ENCODE measurements around the gene POLR2J2.
"Not testable (repeated sequence)": the region's sequence is repeated elsewhere in the genome, so short reads cannot be mapped to it uniquely, and the experiment has no call there.

POLR2J2 gene

GRCh38 chr7:102694008-102694407 lies 22.5 kb upstream of the POLR2J2 start:
- not testable (repeated sequence) for H3K27me3 ChIP-seq (ENCODE audit: control insufficient read depth in 1 of 2, insufficient read depth in 2 of 2, low read length in 2 of 2); H3K9me3 ChIP-seq (ENCODE audit: low read length); H3K4me3 ChIP-seq (ENCODE audit: low read depth in 1 of 2, low read length in 2 of 2); H3K9ac ChIP-seq (ENCODE audit: low read length); H3K36me3 ChIP-seq (ENCODE audit: insufficient read depth, low read length); H3K4me1 ChIP-seq (ENCODE audit: insufficient read depth, low read length); H3K27ac ChIP-seq (ENCODE audit: low read depth, low read length)

- not testable (repeated sequence) for H3K4me1 ChIP-seq (ENCODE audit: insufficient read depth, low read length); H3K9ac ChIP-seq (ENCODE audit: low read length)
These were observed 19.1 kb upstream of the POLR2J2 start for GRCh38 chr7:102690602-102691001.

GRCh38 chr7:102689436-102690282 lies 18.2 kb upstream of the POLR2J2 start:
- H3K27ac ChIP-seq (ENCODE audit: low read depth, low read length); H3K4me3 ChIP-seq (ENCODE audit: low read depth in 1 of 2, low read length in 2 of 2); H3K27me3 ChIP-seq (ENCODE audit: control insufficient read depth in 1 of 2, insufficient read depth in 2 of 2, low read length in 2 of 2); H3K9ac ChIP-seq (ENCODE audit: low read length); H3K9me3 ChIP-seq (ENCODE audit: low read length); H3K4me1 ChIP-seq (ENCODE audit: insufficient read depth, low read length); H3K36me3 ChIP-seq (ENCODE audit: insufficient read depth, low read length): not testable (repeated sequence)

More at GRCh38 chr7:102690602-102691001, 19.1 kb upstream of the POLR2J2 start:
- H3K36me3 ChIP-seq (ENCODE audit: insufficient read depth, low read length); H3K4me3 ChIP-seq (ENCODE audit: low read depth in 1 of 2, low read length in 2 of 2); H3K27ac ChIP-seq (ENCODE audit: low read depth, low read length); H3K9me3 ChIP-seq (ENCODE audit: low read length); H3K27me3 ChIP-seq (ENCODE audit: control insufficient read depth in 1 of 2, insufficient read depth in 2 of 2, low read length in 2 of 2): not testable (repeated sequence)

- H3K27ac ChIP-seq (ENCODE audit: low read depth, low read length); H3K9ac ChIP-seq (ENCODE audit: low read length); H3K4me1 ChIP-seq (ENCODE audit: insufficient read depth, low read length); H3K4me3 ChIP-seq (ENCODE audit: low read depth in 1 of 2, low read length in 2 of 2); H3K36me3 ChIP-seq (ENCODE audit: insufficient read depth, low read length); H3K27me3 ChIP-seq (ENCODE audit: control insufficient read depth in 1 of 2, insufficient read depth in 2 of 2, low read length in 2 of 2); H3K9me3 ChIP-seq (ENCODE audit: low read length): not testable (repeated sequence)
These were observed 17.0 kb upstream of the POLR2J2 start for GRCh38 chr7:102688299-102689036.

- not testable (repeated sequence) for H3K27me3 ChIP-seq (ENCODE audit: control insufficient read depth in 1 of 2, insufficient read depth in 2 of 2, low read length in 2 of 2); H3K27ac ChIP-seq (ENCODE audit: low read depth, low read length); H3K4me3 ChIP-seq (ENCODE audit: low read depth in 1 of 2, low read length in 2 of 2); H3K9me3 ChIP-seq (ENCODE audit: low read length); H3K4me1 ChIP-seq (ENCODE audit: insufficient read depth, low read length); H3K9ac ChIP-seq (ENCODE audit: low read length); H3K36me3 ChIP-seq (ENCODE audit: insufficient read depth, low read length)
These were observed 11.1 kb upstream of the POLR2J2 start for GRCh38 chr7:102682560-102682959.

- H3K9me3 ChIP-seq (ENCODE audit: low read length); H3K27me3 ChIP-seq (ENCODE audit: control insufficient read depth in 1 of 2, insufficient read depth in 2 of 2, low read length in 2 of 2); H3K4me3 ChIP-seq (ENCODE audit: low read depth in 1 of 2, low read length in 2 of 2); H3K9ac ChIP-seq (ENCODE audit: low read length); H3K36me3 ChIP-seq (ENCODE audit: insufficient read depth, low read length); H3K27ac ChIP-seq (ENCODE audit: low read depth, low read length); H3K4me1 ChIP-seq (ENCODE audit: insufficient read depth, low read length): not testable (repeated sequence)
These were observed 9.3 kb upstream of the POLR2J2 start for GRCh38 chr7:102680780-102681179.

GRCh38 chr7:102675545-102675944 lies 4.1 kb upstream of the POLR2J2 start:
- H3K27ac ChIP-seq (ENCODE audit: low read depth, low read length); H3K9me3 ChIP-seq (ENCODE audit: low read length); H3K4me1 ChIP-seq (ENCODE audit: insufficient read depth, low read length); H3K36me3 ChIP-seq (ENCODE audit: insufficient read depth, low read length); H3K27me3 ChIP-seq (ENCODE audit: control insufficient read depth in 1 of 2, insufficient read depth in 2 of 2, low read length in 2 of 2); H3K4me3 ChIP-seq (ENCODE audit: low read depth in 1 of 2, low read length in 2 of 2); H3K9ac ChIP-seq (ENCODE audit: low read length): not testable (repeated sequence)

- not testable (repeated sequence) for H3K27ac ChIP-seq (ENCODE audit: low read depth, low read length); H3K9me3 ChIP-seq (ENCODE audit: low read length); H3K27me3 ChIP-seq (ENCODE audit: control insufficient read depth in 1 of 2, insufficient read depth in 2 of 2, low read length in 2 of 2); H3K4me3 ChIP-seq (ENCODE audit: low read depth in 1 of 2, low read length in 2 of 2); H3K4me1 ChIP-seq (ENCODE audit: insufficient read depth, low read length); H3K9ac ChIP-seq (ENCODE audit: low read length); H3K36me3 ChIP-seq (ENCODE audit: insufficient read depth, low read length)
These were observed 2.1 kb upstream of the POLR2J2 start for GRCh38 chr7:102673447-102674067.

GRCh38 chr7:102671956-102672307 lies 469 bp upstream of the POLR2J2 start:
- not testable (repeated sequence) for H3K4me1 ChIP-seq (ENCODE audit: insufficient read depth, low read length); H3K27ac ChIP-seq (ENCODE audit: low read depth, low read length); H3K36me3 ChIP-seq (ENCODE audit: insufficient read depth, low read length); H3K4me3 ChIP-seq (ENCODE audit: low read depth in 1 of 2, low read length in 2 of 2); H3K27me3 ChIP-seq (ENCODE audit: control insufficient read depth in 1 of 2, insufficient read depth in 2 of 2, low read length in 2 of 2); H3K9ac ChIP-seq (ENCODE audit: low read length); H3K9me3 ChIP-seq (ENCODE audit: low read length)

- H3K9ac ChIP-seq (ENCODE audit: low read length); H3K27me3 ChIP-seq (ENCODE audit: control insufficient read depth in 1 of 2, insufficient read depth in 2 of 2, low read length in 2 of 2); H3K9me3 ChIP-seq (ENCODE audit: low read length); H3K4me1 ChIP-seq (ENCODE audit: insufficient read depth, low read length); H3K36me3 ChIP-seq (ENCODE audit: insufficient read depth, low read length); H3K27ac ChIP-seq (ENCODE audit: low read depth, low read length); H3K4me3 ChIP-seq (ENCODE audit: low read depth in 1 of 2, low read length in 2 of 2): not testable (repeated sequence)
These were observed 3.9 kb downstream of the POLR2J2 start for GRCh38 chr7:102667523-102667922.

GRCh38 chr7:102666850-102667249 lies 4.6 kb downstream of the POLR2J2 start:
- not testable (repeated sequence) for H3K4me3 ChIP-seq (ENCODE audit: low read depth in 1 of 2, low read length in 2 of 2); H3K27me3 ChIP-seq (ENCODE audit: control insufficient read depth in 1 of 2, insufficient read depth in 2 of 2, low read length in 2 of 2); H3K9ac ChIP-seq (ENCODE audit: low read length); H3K27ac ChIP-seq (ENCODE audit: low read depth, low read length); H3K4me1 ChIP-seq (ENCODE audit: insufficient read depth, low read length); H3K9me3 ChIP-seq (ENCODE audit: low read length); H3K36me3 ChIP-seq (ENCODE audit: insufficient read depth, low read length)

GRCh38 chr7:102664765-102665164 lies 6.7 kb downstream of the POLR2J2 start:
- H3K9me3 ChIP-seq (ENCODE audit: low read length); H3K36me3 ChIP-seq (ENCODE audit: insufficient read depth, low read length); H3K4me3 ChIP-seq (ENCODE audit: low read depth in 1 of 2, low read length in 2 of 2); H3K27me3 ChIP-seq (ENCODE audit: control insufficient read depth in 1 of 2, insufficient read depth in 2 of 2, low read length in 2 of 2); H3K4me1 ChIP-seq (ENCODE audit: insufficient read depth, low read length); H3K9ac ChIP-seq (ENCODE audit: low read length); H3K27ac ChIP-seq (ENCODE audit: low read depth, low read length): not testable (repeated sequence)
